Astrocyte of the hippocampus (primary cell): ENCODE measurements around the gene USP32.
A peak's percentile ranks its signal among the peaks of the same experiment; 100 is the strongest.

Source experiments
- DNase-seq: peaks from one replicate; pipeline ENCODE4 v3.0.0; 2011; ENCODE audit warnings: low read depth, low spot score

Gene USP32

DNA sequence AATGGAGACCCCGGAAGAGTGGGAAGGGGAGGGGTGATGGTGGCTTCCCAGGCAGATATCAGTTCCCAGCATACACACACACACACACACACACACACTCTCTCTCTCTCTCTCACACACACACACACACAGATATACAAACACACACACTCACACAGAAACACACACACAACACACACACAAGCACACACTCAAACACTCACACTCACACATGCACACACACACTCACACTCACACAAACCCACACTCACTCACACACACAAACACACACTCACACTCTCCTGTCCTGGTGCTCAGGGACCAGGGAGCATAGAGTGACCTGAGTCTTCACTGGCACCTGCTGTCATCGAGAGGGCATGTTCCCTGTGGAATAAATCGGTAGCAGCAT is 236.5 kb downstream of the USP32 start:
- no peak for DNase-seq

DNA sequence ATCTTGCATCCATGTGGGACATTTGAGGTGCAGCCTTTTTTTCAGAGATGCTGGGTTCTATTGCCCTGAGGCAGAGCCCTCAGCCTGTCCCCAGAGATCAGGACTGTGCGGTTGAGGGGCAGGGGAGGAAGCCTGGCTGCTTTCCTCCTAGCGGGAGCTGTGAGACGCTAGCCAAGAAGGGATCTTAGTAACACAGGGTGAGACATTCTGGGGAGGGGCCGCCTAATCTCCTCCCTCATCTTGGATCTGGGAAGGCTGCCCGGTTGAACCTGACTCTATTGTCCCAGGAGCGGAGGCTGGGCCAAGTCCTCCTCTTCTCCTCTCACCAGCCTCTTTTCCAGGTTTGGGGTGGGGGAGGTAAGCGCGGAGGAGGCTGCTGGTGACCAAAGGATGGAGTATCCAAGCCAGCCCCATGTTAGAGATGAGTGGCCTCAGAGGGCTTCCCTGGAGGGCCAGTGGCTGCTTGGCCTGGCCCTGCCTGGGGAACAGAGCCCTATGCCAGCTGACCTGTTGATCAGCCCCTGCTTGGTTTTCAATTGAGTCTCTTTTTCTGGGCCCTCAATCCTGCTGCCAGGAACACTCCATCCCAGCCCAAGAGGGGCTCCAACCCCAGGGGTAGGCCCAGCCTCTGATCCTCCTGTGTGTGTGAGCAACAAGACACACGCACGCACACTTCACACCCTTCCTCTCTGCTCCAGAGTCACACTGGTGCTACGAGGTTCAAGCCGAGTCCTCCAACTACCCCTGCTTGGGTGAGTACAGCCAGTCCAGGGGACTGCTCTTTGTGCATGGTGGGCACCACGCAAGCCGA is 237.1 kb downstream of the USP32 start:
- DNase-seq: peak; percentile 92

DNA sequence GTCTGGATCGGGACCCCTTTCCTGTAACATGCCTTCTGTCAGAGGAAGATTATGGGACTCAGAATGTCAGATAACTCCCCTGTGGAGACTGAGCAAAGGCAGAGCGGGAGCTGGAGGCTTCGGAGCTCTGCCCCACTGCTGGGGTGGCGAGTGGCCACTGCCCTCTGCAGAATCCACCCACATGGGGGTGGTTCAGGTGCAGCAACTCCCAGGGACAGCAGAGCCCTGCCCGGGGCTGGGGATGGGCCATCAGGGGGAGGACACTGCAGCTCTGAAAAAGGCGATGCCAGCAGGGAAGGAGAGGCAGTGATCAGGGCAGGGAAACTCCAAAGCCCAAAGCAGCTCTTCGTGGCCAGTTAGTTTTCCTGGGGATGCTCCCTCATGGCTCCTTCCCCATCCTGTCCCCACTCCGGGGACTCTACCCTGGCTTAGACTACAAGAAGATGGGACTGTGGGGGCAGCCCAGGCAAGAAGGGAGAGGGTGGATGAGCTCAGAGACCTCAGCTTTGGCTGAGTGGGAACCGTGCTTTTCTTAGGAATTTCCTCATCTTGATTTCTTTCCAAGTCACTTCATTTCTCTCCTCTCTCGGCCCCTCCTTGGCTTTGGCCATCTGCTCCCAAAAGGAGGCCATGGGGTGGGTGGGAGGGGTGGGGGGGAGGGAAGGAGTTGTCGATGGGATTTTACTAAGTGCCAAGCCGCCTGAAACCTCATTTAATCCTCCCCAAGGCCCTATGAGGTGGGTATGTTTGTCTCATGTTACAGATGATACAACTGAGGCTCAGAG is 238.1 kb downstream of the USP32 start:
- DNase-seq: no peak

DNA sequence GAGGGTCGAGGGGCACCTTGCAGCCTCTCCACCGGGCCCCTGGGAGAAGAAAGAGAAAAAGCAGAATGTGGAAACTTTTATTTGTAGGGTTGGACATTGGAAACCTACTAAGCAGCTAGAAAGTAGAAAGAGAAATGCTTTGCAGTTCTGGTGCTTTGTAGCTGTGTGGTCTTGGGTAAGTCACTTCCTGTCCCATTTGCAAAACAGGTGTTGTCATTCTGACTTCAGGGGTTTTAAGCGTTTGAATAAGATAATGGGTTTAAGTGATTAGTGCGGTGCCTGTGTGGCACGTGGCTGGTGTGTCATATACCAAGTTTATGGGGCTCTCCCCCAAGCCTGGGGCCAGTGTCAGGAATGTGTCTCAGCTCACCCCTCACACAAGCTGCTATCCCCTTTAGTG is 240.6 kb downstream of the USP32 start:
- DNase-seq: no peak

DNA sequence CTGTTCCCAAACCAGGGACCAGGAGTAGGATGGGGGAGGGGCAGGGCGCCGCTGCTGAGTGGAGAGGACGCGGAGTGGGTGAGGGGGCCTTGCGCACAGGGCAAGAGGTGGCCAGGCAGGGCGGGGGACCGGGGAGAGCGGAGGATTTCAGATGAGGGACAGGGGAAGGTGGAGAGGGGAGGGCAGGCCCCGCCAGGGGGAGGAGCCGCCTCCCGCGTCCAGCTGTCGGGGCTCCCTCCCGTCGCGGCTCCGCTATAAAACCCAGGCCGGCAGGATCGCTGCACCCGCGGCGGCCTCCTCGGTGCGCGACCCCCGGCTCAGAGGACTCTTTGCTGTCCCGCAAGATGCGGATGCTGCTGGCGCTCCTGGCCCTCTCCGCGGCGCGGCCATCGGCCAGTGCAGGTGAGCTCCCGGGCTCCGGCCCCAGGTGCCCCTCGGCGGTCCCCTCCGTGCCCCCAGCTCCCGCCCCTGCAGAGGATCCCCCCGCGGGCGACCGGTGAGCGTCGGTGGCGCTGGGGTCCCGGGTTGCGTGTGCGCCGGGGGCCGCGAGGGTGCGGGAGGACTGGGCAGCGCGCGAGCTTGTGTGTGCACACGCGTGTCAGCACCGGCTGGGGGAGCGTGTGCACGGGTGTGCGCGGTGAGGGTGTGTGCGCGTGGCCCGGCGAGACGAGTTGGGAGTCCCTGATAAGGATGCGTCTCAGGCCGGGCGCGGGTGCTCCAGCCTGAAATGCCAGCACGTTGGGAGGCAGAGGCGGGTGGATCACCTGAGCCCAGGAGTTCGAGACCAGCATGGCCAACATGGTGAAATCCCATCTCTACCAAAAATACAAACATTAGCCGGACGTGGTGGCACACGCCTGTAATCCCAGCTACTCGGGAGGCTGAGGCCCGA is 242.0 kb downstream of the USP32 start, which contains the start of gene CA4:
Gene CA4 (plus strand): TSS at position 283 of the 892 bp plus-strand sequence. CDS start 62 bp downstream, at position 345.
- DNase-seq: no peak

DNA sequence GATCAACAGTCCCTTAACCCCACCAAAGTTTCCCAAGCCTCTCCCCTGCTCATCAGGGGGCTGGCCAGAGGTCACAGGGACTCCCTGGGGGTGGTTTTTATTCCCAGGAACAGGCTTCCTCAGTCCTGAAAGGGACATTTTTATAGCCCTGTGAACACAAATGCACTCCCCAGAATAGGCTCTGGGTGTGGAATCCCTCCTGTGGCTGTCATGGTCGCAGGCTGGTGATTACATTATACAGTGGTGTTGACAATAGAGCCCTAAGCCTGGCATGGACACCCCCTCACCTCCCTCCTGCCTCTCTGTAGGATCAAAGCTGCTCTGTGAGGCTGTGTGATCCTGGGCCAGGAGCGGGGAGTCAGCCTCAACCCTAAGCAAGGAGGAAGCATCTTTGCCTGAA is 243.6 kb downstream of the USP32 start:
- no peak for DNase-seq

DNA sequence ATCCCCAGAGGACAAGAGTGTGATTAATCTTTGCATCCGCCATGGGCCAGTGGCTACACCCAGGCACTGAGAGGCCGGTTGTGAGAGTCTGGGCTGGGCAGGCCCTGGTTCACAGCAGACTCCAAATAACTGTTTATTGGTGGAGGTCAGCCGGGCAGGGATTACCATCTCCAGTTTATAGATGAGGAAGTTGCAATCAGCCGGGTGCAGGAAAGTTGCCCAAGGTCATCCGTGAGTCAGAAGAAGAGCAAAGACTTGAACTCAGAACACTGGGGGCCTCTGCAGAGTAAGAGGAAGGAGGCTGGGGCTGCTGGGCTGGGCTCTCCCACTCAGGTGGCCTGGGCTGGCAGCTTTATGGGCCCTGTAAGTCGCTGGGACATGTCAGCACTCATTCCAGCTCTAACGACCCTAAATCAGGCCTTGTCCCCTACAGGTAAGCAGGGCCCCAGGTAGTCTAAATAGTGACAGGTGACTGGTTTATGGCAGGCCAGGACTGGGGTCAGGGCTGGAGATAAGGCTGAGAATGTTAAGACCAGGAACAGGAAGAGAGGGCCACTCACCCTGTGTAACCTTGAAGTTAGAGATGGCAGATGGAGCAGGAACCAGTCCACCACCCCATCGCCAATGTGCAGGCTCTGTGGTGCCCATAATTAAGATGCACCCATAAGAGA is 244.2 kb downstream of the USP32 start:
- no peak for DNase-seq

DNA sequence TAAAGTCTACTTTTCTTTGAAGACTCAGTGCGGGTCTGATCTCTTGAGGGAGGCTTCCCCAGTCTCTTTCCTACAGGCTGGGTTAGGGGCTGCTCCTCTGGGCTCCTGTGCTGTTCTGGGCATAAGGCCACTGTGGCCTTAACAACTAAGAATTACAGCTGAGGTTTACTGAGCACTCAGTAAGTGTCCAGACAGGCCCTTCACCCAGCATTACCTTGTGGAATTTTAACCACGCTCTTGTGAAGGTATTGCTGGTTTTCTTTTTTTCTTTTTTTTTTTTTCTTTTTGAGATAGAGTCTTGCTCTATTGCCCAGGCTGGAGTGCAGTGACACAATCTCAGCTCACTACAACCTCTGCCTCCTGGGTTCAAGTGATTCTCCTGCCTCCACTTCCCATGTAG is 245.7 kb downstream of the USP32 start:
- DNase-seq: no peak

DNA sequence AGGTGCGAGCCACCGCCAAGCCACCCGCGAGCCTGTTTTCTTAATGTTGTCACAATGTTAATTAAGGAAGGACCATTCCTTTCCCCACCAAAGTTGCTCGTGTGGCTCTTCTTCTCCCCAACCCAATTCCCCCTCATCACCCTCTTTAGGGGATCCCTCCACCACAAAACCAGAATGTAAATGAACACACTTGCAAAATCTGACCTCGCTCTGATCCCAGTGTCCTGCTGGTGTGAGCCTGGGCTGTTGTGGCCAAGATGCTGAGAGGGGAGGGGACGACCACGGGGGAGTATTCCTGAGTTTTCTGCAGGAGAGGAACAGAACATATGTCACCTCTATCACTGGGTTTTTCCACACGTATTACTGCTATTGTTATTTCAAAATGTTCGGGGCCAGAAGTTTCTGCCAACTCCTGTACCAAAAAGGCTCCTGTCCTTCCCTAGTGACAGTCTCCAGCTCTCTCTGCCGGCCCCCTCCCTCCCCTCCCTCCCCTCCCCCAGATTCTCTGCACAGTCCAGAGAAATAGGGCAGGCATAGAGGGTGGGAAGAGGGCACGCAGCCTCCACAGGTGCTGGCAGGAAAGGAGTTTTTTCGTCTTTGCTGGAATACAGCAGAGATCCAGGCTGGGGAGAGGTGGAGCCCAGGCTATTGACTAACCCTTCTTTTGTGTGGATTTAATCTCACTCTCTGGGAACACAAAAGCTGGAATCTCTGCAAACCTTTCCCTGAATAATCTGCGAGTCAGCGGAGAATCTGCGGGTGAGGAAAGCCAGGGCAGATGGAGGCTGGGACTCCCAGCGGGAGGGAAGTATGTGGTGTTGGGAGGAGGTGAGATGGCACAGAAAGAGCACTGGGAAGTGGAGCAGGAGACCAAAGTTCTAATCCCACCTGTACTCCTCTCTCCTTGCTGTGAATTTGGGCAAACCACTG is 246.7 kb downstream of the USP32 start:
- peak; percentile 44 for DNase-seq

DNA sequence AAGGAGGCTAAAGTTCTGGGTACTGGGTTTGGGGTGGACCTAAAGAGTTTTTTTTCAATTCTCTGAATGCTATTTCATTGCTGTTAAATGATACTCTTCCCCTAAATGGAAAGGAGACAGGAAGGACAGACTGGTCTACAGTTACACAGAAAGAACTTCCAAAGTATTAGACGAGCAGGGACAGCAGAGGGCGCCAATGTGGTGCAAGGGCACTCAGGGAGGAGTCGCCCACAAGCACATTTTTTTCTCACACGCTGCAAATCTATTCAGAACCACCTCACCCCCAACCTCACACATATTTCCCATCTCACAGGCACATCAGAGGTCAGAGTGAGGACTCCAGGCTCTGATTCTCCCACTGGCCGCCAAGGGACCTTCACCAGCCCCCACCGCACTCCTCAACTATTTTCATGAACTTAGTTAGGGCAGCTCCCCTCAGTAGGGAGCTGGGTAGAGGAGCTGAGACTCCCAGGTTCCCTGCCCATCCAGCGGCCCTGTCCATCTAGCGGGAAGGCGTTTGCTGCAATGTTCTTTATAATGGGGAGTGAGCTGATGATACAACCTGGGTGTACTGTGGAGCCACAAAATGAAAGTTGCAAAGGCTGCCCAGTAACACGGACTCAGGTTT is 248.9 kb downstream of the USP32 start:
- peak; percentile 94 for DNase-seq

DNA sequence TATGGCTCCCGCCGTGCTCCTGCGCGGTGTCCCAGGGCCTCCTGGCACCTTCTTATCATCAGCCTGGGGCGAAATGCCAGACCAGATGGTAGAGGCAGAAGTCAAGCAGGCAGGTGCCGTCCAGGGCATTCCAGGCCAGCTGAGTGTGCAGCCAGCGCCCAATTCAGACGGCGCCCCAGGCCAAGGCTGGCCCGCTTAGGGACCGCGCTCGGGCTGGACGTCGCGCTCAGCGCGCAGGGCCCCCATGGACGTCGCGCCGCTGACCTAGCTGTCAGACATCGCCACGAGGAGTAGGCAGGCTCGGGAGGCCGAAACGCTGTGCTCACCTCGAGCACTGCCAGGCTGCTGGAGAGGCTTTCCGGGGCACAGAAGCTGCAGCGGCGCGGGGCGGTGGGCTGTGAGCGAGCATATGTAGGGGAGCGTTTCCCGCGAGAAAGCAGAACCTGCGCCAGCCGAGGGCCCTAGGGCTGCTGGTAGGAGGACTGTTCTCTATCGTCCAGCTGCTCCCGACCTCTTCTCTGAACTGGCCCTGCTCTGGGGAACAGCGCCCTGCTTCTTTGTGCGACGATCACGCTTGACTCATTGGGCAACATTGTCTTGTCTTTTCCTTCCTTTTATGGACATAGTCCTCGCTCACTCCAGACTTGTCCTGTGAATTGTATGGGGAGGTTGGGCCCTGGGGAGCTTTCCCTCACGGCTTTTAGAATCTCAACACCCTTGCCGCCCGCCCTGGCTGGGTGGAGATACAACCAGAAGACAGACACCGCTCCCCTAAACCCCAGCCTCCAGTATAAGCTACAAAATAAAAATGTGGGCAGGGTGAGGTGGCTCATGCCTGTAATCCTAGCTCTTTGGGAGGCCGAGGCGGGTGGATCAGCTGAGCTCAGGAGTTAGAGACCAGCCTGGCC is 250.6 kb downstream of the USP32 start:
- no peak for DNase-seq

DNA sequence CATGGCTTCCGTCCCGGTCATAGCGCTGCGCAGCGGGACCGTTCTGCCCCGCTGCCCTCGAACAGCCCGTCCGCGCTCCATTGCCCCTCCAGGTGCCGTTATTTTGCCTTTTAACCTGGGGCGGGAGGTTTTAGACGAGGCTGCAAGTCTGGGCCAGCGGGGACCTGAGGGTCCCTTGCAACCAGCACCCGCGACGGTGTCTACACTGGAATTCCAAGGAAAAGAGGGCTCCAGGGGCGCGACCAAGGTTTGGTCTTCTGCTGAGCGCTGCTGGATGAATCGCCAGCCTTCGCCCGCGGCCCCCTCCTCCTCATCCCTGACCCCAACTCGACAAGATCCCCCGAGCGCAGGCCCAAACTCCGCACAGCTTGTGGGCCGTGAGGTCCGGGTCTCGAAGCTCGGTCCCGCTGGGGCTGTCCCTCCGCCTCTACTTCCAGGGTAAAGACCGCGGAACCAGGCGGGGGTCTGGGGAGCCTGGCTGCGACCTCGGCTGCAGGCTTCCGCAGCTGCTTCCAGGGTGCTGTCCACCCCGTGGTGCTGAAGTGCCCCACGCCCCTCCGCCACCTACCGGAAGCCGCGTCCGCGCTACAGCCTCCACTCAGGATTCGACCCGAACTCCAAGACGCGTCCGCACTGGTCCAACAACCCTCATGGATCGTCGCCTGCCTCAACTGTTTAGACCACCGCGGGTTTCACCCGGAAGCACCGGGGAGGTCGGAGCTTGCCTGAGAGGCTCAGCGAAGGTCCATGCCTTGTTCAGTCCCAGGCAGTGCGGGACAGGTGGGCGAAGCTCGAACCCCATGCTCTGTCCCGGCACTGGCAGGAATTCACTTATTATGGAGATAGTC is 252.3 kb downstream of the USP32 start:
- DNase-seq: peak; percentile 89

DNA sequence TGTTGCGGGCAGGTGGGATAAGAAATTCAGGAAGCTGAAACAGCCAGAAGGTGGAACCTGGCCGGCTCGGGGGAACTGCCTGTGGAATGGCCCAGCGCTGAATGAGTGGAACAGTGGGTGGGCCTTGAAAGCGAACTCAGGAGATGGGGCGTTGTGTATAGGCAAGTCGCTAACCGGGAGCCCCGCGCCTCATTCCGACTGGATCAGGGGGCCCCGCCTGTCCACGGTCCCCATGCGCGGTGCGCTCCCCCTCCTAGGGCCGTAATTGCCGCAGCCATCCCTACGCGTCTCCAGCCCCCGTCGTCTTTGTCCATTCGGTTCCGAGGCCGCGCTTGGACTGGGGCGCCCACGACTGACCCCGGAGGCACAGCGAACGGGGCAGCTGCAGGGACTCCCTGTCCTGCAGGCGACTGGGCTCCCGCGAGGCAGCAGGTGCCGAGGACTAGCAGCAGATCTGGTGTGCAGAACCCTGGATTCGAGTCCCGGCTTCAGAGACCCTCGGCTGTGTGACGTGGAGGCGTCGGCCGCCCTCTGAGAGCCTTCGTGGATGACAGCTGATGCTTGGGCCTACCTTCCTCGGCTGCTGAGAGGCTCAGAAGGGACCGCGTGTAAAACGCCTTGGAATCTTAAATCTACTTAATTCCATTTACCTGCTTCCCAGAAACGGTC is 253.0 kb downstream of the USP32 start:
- DNase-seq: no peak

DNA sequence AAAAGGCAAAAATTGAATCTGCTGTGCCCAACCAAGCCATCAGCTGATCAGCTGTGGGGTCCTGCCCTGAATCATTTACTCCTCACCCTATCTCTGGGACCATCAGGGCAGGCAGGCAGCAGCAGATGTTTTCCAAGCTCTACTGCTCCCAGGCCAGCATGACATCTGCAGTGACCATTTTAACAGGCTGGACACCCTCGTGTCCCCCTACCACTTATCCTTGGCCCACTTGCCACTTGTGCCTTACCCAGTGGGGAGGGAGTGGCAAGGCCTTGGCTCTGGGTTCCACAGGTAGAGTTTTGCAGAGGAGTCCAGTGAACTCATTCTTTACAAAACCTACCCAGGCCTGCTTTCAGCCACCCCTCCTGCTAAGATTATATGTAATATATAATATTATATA is 254.2 kb downstream of the USP32 start:
- DNase-seq: no peak

DNA sequence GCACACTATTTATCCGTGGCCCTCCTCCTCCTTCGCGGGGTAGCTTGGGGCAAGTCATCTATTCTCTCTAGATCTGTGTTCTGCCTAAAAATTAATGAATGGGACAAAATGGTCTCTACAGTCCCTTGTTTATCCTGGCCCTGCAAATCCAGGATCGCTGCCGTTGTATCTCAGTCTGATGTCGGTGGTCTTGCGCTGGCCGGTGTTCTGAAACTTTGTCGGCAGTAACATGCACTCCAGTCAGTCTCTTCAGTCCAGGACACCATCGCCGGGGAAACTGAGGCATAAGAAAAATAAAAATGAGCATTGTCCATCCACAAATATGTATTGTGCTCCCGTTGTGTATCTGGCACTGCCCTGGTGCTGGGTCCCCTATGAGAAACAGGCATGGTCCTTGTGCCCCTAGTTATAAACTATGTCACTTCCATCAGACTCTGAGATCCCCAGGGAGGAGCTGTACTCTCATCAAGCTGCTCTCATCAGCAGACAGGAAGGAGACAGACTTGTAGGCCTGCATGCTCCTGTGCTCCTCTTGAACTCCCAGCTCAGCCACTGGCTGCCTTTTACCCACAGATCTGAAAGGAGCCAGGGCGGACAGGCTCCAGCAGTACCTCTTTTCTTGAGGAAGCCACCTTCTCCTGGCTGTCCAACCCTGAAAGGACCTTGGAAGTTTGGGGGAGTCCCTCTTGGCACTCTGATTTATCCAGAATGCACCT is 255.8 kb downstream of the USP32 start:
- DNase-seq: no peak

DNA sequence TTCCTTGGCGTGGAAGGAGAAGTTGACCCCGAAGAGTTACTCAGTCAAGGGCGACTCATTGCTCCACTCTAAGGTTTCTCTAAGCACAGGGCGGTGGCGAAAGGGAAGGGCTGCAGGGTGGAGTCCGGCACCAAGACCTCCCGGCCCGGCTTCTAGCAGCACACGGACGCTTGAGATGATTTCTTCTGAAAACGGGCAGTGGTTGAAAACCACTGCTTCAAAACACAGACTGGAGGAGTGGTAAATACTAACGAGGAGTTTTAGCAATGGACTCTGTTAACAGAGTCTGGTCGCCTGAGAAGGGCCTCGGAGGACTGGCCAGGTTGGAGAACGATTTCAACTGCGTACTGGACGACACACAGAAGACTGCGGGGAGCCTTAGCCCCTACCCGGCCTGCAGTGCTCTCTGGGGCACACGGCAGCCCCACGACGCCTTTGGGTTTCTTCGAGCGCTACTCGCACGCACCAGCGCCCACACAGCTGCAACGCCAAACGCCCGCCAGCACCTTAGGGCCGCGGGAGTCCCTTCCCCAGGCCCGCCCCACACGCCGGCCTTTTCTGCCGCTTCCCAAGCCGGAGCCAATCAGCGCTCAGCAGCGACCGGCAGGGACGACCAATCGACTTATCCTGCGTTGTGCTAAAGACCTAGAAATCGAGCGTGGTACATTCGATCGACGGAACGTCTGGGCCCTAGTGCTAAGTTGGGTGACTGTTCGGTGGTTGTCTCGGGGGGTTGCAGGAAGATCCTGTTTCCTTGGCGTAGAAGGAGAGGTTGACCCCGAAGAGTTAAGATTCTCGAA is 256.6 kb downstream of the USP32 start:
- DNase-seq: peak; percentile 95
